GM19397 (cell line): ENCODE results near the gene GLUD2.
"Not testable (repeated sequence)": the region's sequence is repeated elsewhere in the genome, so short reads cannot be mapped to it uniquely, and the experiment has no call there.

ENCODE experiments used
- ATAC-seq: cut with Tn5 transposase; IDR thresholded peaks from one replicate; pipeline ENCODE4 v1.9.1; 2021; ENCODE audit warnings: mild to moderate bottlenecking, moderate library complexity; ENCODE audit not compliant: unreplicated experiment

GLUD2 gene

GRCh38 chrX:121047441-121048419 lies at the start of gene GLUD2:
Gene GLUD2, plus strand, starts transcription at chrX:121047610. Its CDS starts 75 bp downstream, at chrX:121047685.
- not testable (repeated sequence) for ATAC-seq

GRCh38 chrX:120999413-120999812 lies 48.0 kb upstream of the GLUD2 start:
- ATAC-seq, result no peak

- no peak for ATAC-seq
These were observed 46.8 kb upstream of the GLUD2 start for GRCh38 chrX:121000589-121000988.

GRCh38 chrX:121008920-121009319 lies 38.5 kb upstream of the GLUD2 start:
- ATAC-seq, result no peak

- no peak for ATAC-seq
These were observed 37.6 kb upstream of the GLUD2 start for GRCh38 chrX:121009764-121010163.

GRCh38 chrX:121010218-121010617 lies 37.2 kb upstream of the GLUD2 start:
- ATAC-seq, result no peak

- ATAC-seq, result no peak
These were observed 36.2 kb upstream of the GLUD2 start for GRCh38 chrX:121011254-121011653.

- no peak for ATAC-seq
These were observed 33.4 kb upstream of the GLUD2 start for GRCh38 chrX:121013897-121014455.

- no peak for ATAC-seq
These were observed 32.6 kb upstream of the GLUD2 start for GRCh38 chrX:121014826-121015225.

GRCh38 chrX:121028419-121028818 lies 19.0 kb upstream of the GLUD2 start:
- ATAC-seq, result no peak

- no peak for ATAC-seq
These were observed 17.3 kb upstream of the GLUD2 start for GRCh38 chrX:121030083-121030482.

GRCh38 chrX:121032531-121032930 lies 14.9 kb upstream of the GLUD2 start:
- no peak for ATAC-seq

- no peak for ATAC-seq
These were observed 11.3 kb upstream of the GLUD2 start for GRCh38 chrX:121036137-121036536.

GRCh38 chrX:121036951-121037350 lies 10.5 kb upstream of the GLUD2 start:
- no peak for ATAC-seq

- ATAC-seq, result no peak
These were observed 3.4 kb downstream of the GLUD2 start for GRCh38 chrX:121050781-121051180.

- ATAC-seq, result no peak
These were observed 4.7 kb downstream of the GLUD2 start for GRCh38 chrX:121052122-121052521.

GRCh38 chrX:121062289-121062688 lies 14.9 kb downstream of the GLUD2 start:
- no peak for ATAC-seq

- no peak for ATAC-seq
These were observed 17.2 kb downstream of the GLUD2 start for GRCh38 chrX:121064579-121064978.

GRCh38 chrX:121084247-121084646 lies 36.8 kb downstream of the GLUD2 start:
- not testable (repeated sequence) for ATAC-seq

- no peak for ATAC-seq
These were observed 37.6 kb downstream of the GLUD2 start for GRCh38 chrX:121084903-121085611.

- ATAC-seq, result no peak
These were observed 38.2 kb downstream of the GLUD2 start for GRCh38 chrX:121085612-121086010.

GRCh38 chrX:121093011-121093410 lies 45.6 kb downstream of the GLUD2 start:
- ATAC-seq, result no peak
